HG02885 (cell line): ENCODE data around the gene CPXM2.

Source experiments
- ATAC-seq: cut with Tn5 transposase; IDR thresholded peaks from one replicate; pipeline ENCODE4 v1.9.1; 2021; ENCODE audit warnings: mild to moderate bottlenecking; ENCODE audit not compliant: unreplicated experiment, poor library complexity

The CPXM2 gene

DNA sequence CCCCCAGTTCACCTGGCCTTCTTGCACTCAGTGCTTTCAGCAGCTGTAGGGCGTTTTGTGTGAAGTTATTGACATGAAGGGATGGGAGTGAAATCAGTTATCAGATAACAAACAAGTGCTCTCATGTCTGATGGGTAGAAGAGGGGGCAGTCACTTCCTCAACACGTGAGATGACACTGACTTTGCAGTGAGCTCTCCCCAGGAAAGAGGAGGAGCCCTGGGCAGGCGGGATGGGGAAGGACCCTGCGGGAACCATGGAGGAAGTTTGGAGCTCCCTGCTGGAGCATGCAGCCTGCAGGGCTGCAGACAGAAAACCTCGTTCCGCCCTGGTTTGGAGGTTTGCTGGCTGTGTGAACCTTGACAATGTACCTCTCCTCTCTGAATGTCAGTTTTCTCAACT, 186.8 kb downstream of the CPXM2 start:
- no peak for ATAC-seq

DNA sequence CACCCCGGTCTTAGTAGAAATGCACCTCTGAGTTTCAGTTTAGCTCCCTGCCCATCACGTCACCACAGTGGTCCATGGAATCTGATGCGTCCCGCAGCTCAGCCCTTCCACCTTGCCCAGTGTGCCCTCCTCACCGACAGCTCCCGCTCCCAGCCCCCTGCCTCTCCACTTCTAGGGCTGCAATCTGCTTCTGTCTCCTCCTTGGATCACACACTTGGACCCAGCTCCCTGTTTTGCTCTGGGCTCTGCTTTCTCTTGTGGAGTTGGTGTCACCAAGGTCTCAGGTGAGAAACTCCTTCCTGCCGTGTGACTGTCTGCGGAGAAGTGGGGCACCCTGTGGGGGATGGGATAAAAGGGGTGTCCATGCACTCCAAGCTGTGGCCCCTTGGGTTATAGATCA, 187.5 kb downstream of the CPXM2 start:
- ATAC-seq: no peak

DNA sequence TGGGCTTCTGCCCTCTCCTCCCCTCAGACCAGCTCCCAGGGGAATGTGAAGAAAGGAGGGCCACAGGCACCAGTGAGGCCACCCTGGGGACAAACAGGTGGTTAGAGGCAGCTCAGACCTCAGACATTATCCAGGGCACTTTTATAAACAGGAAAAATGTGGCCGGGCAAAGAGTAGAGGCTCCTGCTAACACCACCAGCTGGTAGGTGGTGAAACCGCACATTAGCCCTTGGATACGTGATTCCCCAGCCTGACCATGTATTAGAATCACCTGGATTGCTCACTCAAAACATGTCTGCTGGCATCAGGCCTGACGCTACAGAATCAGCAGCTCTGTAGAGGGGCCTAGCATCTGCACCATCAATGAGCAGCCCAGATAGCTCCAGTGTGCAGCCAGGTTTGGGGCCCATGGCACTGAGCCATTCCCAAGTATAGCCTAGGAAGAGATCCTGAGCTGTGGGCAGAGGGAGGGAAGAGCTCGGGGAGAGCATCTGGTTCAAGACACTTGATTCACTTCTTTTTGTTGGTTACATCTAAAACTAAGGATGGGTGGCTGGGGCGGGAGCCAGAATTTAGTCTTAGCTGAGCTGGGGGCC, 188.3 kb downstream of the CPXM2 start:
- no peak for ATAC-seq
